Tongue (tissue), 2 donors: ENCODE data around the gene JAKMIP3. TPM values are rescaled to one million over a fixed set of nuclear protein-coding genes. Genes with fewer than 3 reads are reported as not detected.

ENCODE experiments used
- DNase-seq: peaks from one replicate; pipeline ENCODE4 v3.0.0-alpha.2; 2015
- total RNA-seq: library from RNA; depleted of rRNA; stranded (reverse); fragments of >200 nt; gene quantifications from one replicate; pipeline ENCODE4 v1.2.3, GENCODE V29; 2014

JAKMIP3 gene
- total RNA-seq, 1 donor from 2014 or later: 1.0 TPM

DNA sequence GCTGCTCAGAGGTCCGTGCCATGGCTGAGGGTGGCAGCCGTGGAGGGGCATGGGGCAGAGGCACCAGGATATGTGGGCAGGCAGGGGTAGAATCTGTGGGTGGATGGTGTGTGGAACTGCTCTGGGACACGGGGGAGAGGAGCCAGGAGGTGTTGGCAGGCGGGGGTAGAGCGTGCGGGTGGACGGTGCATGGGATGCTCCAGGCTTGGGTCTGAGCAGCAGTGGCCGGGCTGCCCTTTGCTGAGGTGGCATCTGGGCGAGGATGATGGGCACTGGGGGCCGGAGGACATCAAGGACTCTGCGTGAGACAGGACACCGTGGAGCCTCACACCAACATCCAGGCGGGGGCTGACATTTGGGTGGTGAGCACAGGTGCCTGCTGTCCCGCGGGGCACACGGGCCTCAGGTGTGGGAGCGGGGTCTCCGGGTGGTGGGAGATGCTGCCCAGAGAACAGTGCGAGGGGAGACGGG is 46.2 kb downstream of the JAKMIP3 start:
- DNase-seq: no peak

DNA sequence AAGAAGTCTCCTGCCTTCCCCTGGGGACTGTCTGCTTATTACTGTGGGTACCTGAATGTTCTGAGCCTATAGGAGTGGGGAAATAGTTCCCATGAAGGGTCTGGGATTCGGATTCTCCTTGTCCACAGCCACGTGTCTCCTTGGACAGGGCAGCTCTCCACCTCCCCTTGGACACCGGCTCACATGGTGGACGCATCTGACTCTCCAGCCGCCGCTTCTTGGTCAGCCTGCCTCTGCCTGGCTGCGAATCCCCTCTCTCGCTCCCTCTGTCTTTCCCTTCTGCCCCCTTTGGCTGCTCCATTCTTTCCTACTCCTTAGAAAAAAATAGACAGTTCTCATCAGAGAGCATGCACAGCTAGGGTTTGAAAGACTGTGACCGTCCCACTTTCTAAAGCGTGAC is 46.9 kb downstream of the JAKMIP3 start:
- DNase-seq: no peak

DNA sequence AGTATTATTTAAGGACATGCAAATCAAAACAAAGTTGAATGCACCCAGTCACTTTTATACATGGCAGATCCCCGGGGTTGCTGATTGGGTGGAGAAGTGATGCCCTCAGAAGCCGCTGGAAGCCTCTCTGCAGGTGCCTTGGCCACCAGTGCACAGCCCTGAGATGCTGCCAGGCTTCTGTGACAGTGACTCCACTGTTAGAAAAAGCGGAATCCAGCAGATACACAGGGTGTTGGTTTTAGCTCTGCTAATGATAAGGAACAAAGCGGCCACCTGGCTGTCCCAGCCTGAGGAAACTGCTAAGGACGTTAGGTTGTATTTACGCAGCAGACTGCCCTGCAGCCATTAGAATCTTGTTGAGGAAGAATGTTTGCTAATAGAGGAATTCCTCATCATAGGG is 47.5 kb downstream of the JAKMIP3 start:
- no peak for DNase-seq

DNA sequence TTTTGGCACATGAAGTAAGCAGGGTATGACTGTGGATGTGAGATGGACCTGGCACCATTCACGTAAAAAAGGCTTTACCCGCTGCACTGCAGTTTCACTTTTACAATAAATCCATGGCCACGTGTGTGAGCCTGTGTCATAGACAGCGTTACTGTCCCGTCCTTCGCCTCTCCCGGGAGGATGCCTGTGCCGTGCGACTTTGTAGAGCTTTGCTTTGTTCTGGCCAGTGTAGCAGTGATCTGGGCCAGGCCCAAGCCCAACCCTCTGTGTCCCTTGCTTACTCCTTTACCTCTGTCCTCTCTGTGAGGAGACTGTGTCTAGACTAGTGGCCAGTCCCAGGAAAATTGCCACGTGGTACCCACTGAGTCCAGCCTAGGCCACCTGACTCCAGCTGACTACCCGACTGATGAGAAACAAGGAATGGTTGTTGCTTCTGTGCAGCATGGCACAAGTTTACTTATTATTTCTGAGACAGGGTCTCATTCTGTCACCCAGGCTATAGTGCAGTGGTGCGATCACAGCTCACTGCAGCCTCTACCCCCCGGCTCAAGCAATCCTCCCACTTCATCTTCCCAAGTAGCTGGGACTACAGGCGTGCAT is 48.1 kb downstream of the JAKMIP3 start:
- no peak for DNase-seq

DNA sequence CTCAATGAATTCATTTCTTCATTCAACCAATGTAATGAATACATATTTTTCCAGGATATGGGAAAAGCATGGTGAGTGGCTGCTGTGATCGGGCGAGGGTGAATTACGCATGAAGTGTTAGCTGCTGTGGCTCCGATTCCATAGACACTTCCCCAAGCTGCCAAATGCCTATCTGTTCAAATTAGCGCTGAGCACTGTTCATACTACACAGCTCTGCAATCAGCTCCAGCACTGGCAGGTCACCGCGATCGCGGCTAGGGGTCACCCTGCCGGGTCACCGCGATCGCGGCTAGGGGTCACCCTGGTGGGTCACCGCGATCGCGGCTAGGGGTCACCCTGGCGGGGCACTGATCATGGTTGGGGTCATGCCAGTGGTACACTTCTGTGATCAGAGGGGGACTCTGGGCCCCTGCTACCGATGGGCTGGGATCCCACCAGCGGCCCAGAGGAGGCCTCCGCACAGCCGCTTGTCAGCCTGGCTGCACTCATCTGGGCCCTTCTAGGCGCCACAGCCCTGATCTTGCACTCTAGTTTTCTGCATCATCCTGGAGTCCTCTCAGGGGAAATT is 49.3 kb downstream of the JAKMIP3 start:
- no peak for DNase-seq

Other genes starting within 250 kb of the JAKMIP3 start
- 39.6 TPM for gene PPP2R2D, start 164.9 kb upstream of the JAKMIP3 start, total RNA-seq
- 89.3 TPM for gene BNIP3, start 84.0 kb upstream of the JAKMIP3 start, total RNA-seq
- 2.2 TPM for gene DPYSL4, start 121.0 kb downstream of the JAKMIP3 start, total RNA-seq
- 7.8 TPM for gene STK32C, start 242.0 kb downstream of the JAKMIP3 start, total RNA-seq